IMR-90 (cell line): ENCODE results near the gene SDR39U1. TPM values are rescaled to one million over a fixed set of nuclear protein-coding genes. Genes with fewer than 3 reads are reported as not detected.

Source experiments
- ATAC-seq: fragments of 200-7000 bp; cut with Tn5 transposase; 2 replicates; pipeline ENCODE4 v1.9.1; 2020; ENCODE audit warnings: low read depth, mild to moderate bottlenecking, moderate library complexity
- BruUV-seq: library from RNA; stranded (reverse); fragments of 400-500 nt; replicated peaks from 2 replicates; lab custom pipeline; 2021; lab: Mats Ljungman, UMichigan
- CTCF ChIA-PET: fragments of 300-600 bp; formaldehyde crosslinking; extraction: SDS; loops from one replicate; lab custom pipeline; 2021; ENCODE audit warnings: antibody characterized with exemption; lab: Yijun Ruan, JAX
- POLR2A ChIA-PET: fragments of 300-600 bp; sonication (Branson Sonifier 250); formaldehyde crosslinking; loops from one replicate; lab custom pipeline; 2022; ENCODE audit warnings: antibody characterized with exemption; ENCODE audit not compliant: unreplicated experiment; lab: Charles Lee
- DNase-seq: peaks from one replicate; pipeline ENCODE4 v3.0.0; 2013
- H2AFZ ChIP-seq: replicated peaks from 2 replicates; pipeline ENCODE3; 2013; ENCODE audit warnings: low read length, mild to moderate bottlenecking; ENCODE audit not compliant: poor library complexity
- H2AK5ac ChIP-seq: 2 replicates; pipeline ENCODE4 v1.6.1; 2013; ENCODE audit warnings: low read depth, low read length, inconsistent platforms
- H2AK9ac ChIP-seq: replicated peaks from 2 replicates; pipeline ENCODE3; 2013; ENCODE audit warnings: mild to moderate bottlenecking, low read depth, low read length, moderate library complexity; ENCODE audit not compliant: poor library complexity
- H2BK120ac ChIP-seq: 2 replicates; pipeline ENCODE4 v1.6.1; 2013; ENCODE audit warnings: low read depth, low read length, inconsistent platforms
- H2BK15ac ChIP-seq: 3 replicates; pipeline ENCODE4 v1.6.1; 2013; ENCODE audit warnings: low read depth, low read length, inconsistent platforms
- H2BK20ac ChIP-seq: 2 replicates; pipeline ENCODE4 v1.6.1; 2013; ENCODE audit warnings: low read depth, mild to moderate bottlenecking, inconsistent platforms, low read length, moderate library complexity
- H2BK5ac ChIP-seq: 2 replicates; pipeline ENCODE4 v1.6.1; 2013; ENCODE audit warnings: mild to moderate bottlenecking, low read depth, low read length, inconsistent platforms; ENCODE audit not compliant: poor library complexity, severe bottlenecking
- H3K14ac ChIP-seq: replicated peaks from 2 replicates; pipeline ENCODE4 v1.6.1; 2013; ENCODE audit warnings: low read depth, low read length, inconsistent platforms
- H3K18ac ChIP-seq: 2 replicates; pipeline ENCODE4 v1.6.1; 2013; ENCODE audit warnings: low read depth, low read length, control low read depth
- H3K23ac ChIP-seq: 2 replicates; pipeline ENCODE4 v1.6.1; 2013; ENCODE audit warnings: low read depth, low read length, inconsistent platforms
- H3K27ac ChIP-seq: 2 replicates; pipeline ENCODE4 v1.5.1; 2013; ENCODE audit warnings: mild to moderate bottlenecking, control low read depth, low read length; ENCODE audit not compliant: insufficient read depth
- H3K27me3 ChIP-seq: 2 replicates; pipeline ENCODE4 v1.6.1; 2013; ENCODE audit warnings: low read length; ENCODE audit not compliant: control insufficient read depth, insufficient read depth
- H3K36me3 ChIP-seq: 2 replicates; pipeline ENCODE4 v1.6.1; 2013; ENCODE audit warnings: low read length, mixed read lengths; ENCODE audit not compliant: control insufficient read depth, insufficient read depth
- H3K4ac ChIP-seq: 2 replicates; pipeline ENCODE4 v1.6.1; 2013; ENCODE audit warnings: low read depth, low read length, inconsistent platforms
- H3K4me1 ChIP-seq: 2 replicates; pipeline ENCODE4 v1.6.1; 2013; ENCODE audit warnings: low read length, mixed read lengths; ENCODE audit not compliant: control insufficient read depth, insufficient read depth
- H3K4me2 ChIP-seq: 2 replicates; pipeline ENCODE4 v1.6.1; 2013; ENCODE audit warnings: low read depth, mild to moderate bottlenecking, control low read depth, low read length, moderate library complexity
- H3K4me3 ChIP-seq: 2 replicates; pipeline ENCODE4 v1.5.1; 2013; ENCODE audit warnings: low read depth, mild to moderate bottlenecking, control low read depth, low read length, moderate library complexity; ENCODE audit not compliant: insufficient read depth
- H3K56ac ChIP-seq: 2 replicates; pipeline ENCODE4 v1.6.1; 2013; ENCODE audit warnings: low read length, inconsistent platforms; ENCODE audit not compliant: insufficient read depth; ENCODE audit errors: extremely low read depth
- H3K79me1 ChIP-seq, 2 experiments: 2 replicates each; pipeline ENCODE4 v1.6.1; 2013; ENCODE audit warnings: low read length in 2 of 2, inconsistent platforms in 1 of 2, low read depth in 1 of 2
- H3K9ac ChIP-seq: 2 replicates; pipeline ENCODE4 v1.6.1; 2013; ENCODE audit warnings: low read depth, low read length, control low read depth
- H3K9me1 ChIP-seq: 2 replicates; pipeline ENCODE4 v1.6.1; 2013; ENCODE audit warnings: low read length, inconsistent platforms; ENCODE audit not compliant: insufficient read depth
- H3K9me3 ChIP-seq: 2 replicates; pipeline ENCODE4 v1.6.1; 2013; ENCODE audit warnings: low read length; ENCODE audit not compliant: control insufficient read depth, insufficient read depth
- H4K20me1 ChIP-seq: 2 replicates; pipeline ENCODE4 v1.6.1; 2013; ENCODE audit warnings: low read length, inconsistent platforms; ENCODE audit not compliant: insufficient read depth
- H4K5ac ChIP-seq: 2 replicates; pipeline ENCODE4 v1.6.1; 2013; ENCODE audit warnings: mild to moderate bottlenecking, low read depth, low read length, control low read depth
- H4K8ac ChIP-seq, 2 experiments: 2 replicates each; pipeline ENCODE4 v1.6.1; 2013; ENCODE audit warnings: low read depth in 2 of 2, low read length in 2 of 2, control low read depth in 1 of 2, inconsistent platforms in 1 of 2
- H4K91ac ChIP-seq: 2 replicates; pipeline ENCODE4 v1.6.1; 2013; ENCODE audit warnings: low read depth, low read length, inconsistent platforms; ENCODE audit not compliant: insufficient read depth
- BHLHE40 ChIP-seq: fragments of 150-350 bp; IDR thresholded peaks from 2 replicates; pipeline ENCODE4 v1.6.1; 2016; ENCODE audit warnings: mild to moderate bottlenecking, low read depth, low read length
- CEBPB ChIP-seq: IDR thresholded peaks from 2 replicates; pipeline ENCODE4 v1.6.1; 2012; ENCODE audit warnings: low read depth, low read length, improper control_type of control experiment
- CHD1 ChIP-seq: IDR thresholded peaks from 2 replicates; pipeline ENCODE4 v1.6.1; 2012; ENCODE audit warnings: low read depth, low read length, improper control_type of control experiment
- MAFK ChIP-seq: IDR thresholded peaks from 2 replicates; pipeline ENCODE4 v1.6.1; 2012; ENCODE audit warnings: low read depth, low read length, improper control_type of control experiment
- MAZ ChIP-seq: IDR thresholded peaks from 2 replicates; pipeline ENCODE4 v1.6.1; 2012; ENCODE audit warnings: low read depth, mild to moderate bottlenecking, low read length, improper control_type of control experiment, moderate library complexity, borderline replicate concordance
- MXI1 ChIP-seq: IDR thresholded peaks from 2 replicates; pipeline ENCODE4 v1.6.1; 2012; ENCODE audit warnings: low read depth, mild to moderate bottlenecking, low read length, moderate library complexity, borderline replicate concordance
- NFE2L2 ChIP-seq: fragments of 150-350 bp; IDR thresholded peaks from 2 replicates; pipeline ENCODE4 v1.6.1; 2016; ENCODE audit warnings: low read depth, mild to moderate bottlenecking, low read length
- POLR2A ChIP-seq: IDR thresholded peaks from 2 replicates; pipeline ENCODE4 v1.6.1; 2012; ENCODE audit warnings: mild to moderate bottlenecking, low read depth, low read length
- RFX5 ChIP-seq: IDR thresholded peaks from 2 replicates; pipeline ENCODE4 v1.8.0; 2012; ENCODE audit warnings: low read depth, mild to moderate bottlenecking, low read length, moderate library complexity
- SMC3 ChIP-seq: fragments of 150-350 bp; IDR thresholded peaks from 2 replicates; pipeline ENCODE4 v1.6.1; 2016; ENCODE audit warnings: low read depth, mild to moderate bottlenecking, antibody characterized with exemption, low read length, moderate library complexity
- WGBS, 2 experiments: methylation state at CpG; one replicate each; pipeline versions ENCODE4 v1.1.5 to v1.1.7; 2013; ENCODE audit warnings: missing lambda C conversion rate in 2 of 2; ENCODE audit not compliant: insufficient read length in 1 of 2; ENCODE audit errors: extremely low coverage in 2 of 2; 5-methylcytosine and 5-hydroxymethylcytosine counted together
- dilution Hi-C: fragments of 300-500 bp; cut with HindIII; formaldehyde crosslinking; loops from one replicate; pipeline ENCODE4 v1.14.3; 2018; ENCODE audit warnings: low sequenced_read_pairs; ENCODE audit not compliant: unreplicated experiment
- in situ Hi-C: fragments of 300-500 bp; cut with MboI; formaldehyde crosslinking; loops from 3 replicates; pipeline ENCODE4 v1.14.3; 2019; ENCODE audit warnings: low sequenced_read_pairs, inconsistent platforms, mixed read lengths
- intact Hi-C: fragments of 100-400 bp; cut with micrococcal nuclease; formaldehyde crosslinking; loops from 2 replicates; pipeline ENCODE4 v1.10.0; 2022
- polyA plus RNA-seq, 3 experiments: library from polyadenylated mRNA; depleted of rRNA; stranded (reverse); fragments of >200 nt; gene quantifications; 2 replicates each; pipeline ENCODE4 v1.2.3, GENCODE V29; 2012; ENCODE audit warnings: low replicate concordance in 1 of 3
- total RNA-seq: library from RNA; depleted of rRNA; stranded (reverse); fragments of >200 nt; gene quantifications from 2 replicates; pipeline ENCODE4 v1.2.3, GENCODE V29; 2012
- TF ChIP-seq, protein P1 (sequence below): conservative IDR thresholded peaks from 2 replicates; pipeline ENCODE4 v1.5.1; 2012; ENCODE audit warnings: mild to moderate bottlenecking, low read depth, low read length, improper control_type of control experiment
- TF ChIP-seq, protein P2 (sequence below): fragments of 150-350 bp; IDR thresholded peaks from 2 replicates; pipeline ENCODE4 v1.6.1; 2017; ENCODE audit warnings: mild to moderate bottlenecking, antibody characterized with exemption, low read length, low read depth
- TF ChIP-seq, protein P3 (sequence below): fragments of 150-350 bp; IDR thresholded peaks from 2 replicates; pipeline ENCODE4 v1.6.1; 2016; ENCODE audit warnings: low read depth, mild to moderate bottlenecking, low read length, moderate library complexity, borderline replicate concordance

SDR39U1 gene
- total and polyA plus RNA-seq, 2 of the 4 experiments (the other 2 are of a cell fraction): 7.5 to 46.3 TPM

DNA sequence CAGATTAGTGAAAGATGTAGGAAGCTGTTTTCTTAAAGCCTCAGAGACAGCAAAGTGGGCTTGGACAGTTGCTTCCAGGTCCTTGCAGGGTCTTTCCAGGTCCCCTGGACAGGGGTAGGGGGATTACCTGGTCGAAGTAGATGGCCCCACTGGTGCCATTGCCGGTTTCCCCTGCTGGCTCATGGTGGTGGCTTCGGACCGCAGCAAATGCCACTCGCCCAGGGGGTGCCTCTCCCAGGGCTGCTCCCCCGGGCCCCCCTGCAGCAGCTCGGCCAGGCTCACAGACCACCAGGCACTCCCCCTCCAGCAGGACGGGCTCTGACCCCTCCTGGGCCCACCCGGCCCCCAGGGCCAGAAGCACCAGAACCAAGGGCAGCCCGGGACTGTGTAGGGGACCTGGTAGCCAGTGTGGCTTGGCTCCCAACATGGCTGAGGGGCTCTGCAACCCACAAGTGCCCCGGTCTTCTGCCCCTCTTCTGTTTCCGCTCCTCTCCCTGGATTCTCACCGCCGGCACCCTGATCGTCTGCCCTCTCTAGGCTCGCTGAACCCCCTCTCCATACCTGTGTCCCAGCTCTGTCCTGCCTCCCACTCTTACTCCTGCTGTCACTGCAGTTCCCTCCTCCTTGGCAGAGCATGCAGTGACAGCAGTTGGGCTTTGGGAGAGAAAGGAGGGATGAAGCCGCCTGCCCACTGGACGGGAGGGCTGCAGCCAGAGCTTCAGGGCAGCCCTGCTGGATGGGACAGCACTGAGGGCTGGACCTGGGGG lies 13.8 kb downstream of the SDR39U1 start:
- Histone ChIP-seq H4K8ac (peak overlapping the region; percentile 88 to 100), H3K56ac (peak overlapping the region; percentile 80; the same call in 1 of the 2 replicates), H3K4ac (peak overlapping the region; percentile 99), H3K36me3 (peaks cover 15% of the 10 kb centered on the region), H3K9me1 (peaks cover 5% of the 10 kb centered on the region), H3K9ac (peak overlapping the region; percentile 81), H3K27ac (peak overlapping the region; percentile 95), H3K4me3 (no peak overlapping the region), H2BK20ac (peak overlapping the region; percentile 5; the same call in 1 of the 2 replicates), H3K27me3 (no peaks in the 10 kb centered on the region), H2AFZ (peak overlapping the region; percentile 95), H2BK15ac (peak overlapping the region; percentile 80; the same call in 2 of the 3 replicates), H2AK5ac (peak overlapping the region; percentile 99), H3K79me1 (peaks cover 18 to 41% of the 10 kb centered on the region in 2 experiments), H3K9me3 (no peaks in the 10 kb centered on the region), H4K5ac (peak overlapping the region; percentile 99), H3K4me1 (peaks cover 18% of the 10 kb centered on the region; the same call in 1 of the 2 replicates), H4K20me1 (peaks cover 20% of the 10 kb centered on the region), H3K14ac (peak overlapping the region; percentile 99), H3K4me2 (peak overlapping the region; percentile 85; the same call in 1 of the 2 replicates), H3K23ac (peak overlapping the region; percentile 89), H3K18ac (peak overlapping the region; percentile 86; the same call in 1 of the 2 replicates), H2AK9ac (peak overlapping the region; percentile 100), H4K91ac (peak overlapping the region; percentile 95), H2BK120ac (peak overlapping the region; percentile 50), H2BK5ac (peak overlapping the region; percentile 95)
- no peak for ATAC-seq
- no TSS peak for BruUV-seq
- dilution Hi-C loops (no loop called here), in situ Hi-C loops (loop anchor here (25.0 kb wide), 1 partner anchor 1117 kb away; the partner anchor contains the start of genes BCL2L2, PABPN1 and PPP1R3E), intact Hi-C loops (no loop called here)
- CTCF ChIA-PET: interaction anchor here (0.5 to 1.7 kb wide), 2 partner anchors 62 to 81 kb away, joined by 3 to 7 read pairs; no protein-coding TSS in a partner anchor
- DNase-seq: no peak
- POLR2A ChIA-PET: interaction anchor here (1.1 kb wide), 1 partner anchor 29 kb away, joined by 3 read pairs; no protein-coding TSS in a partner anchor
- 93% methylated on average over 3 of the region's 18 CpGs; no CpG with 5 or more reads in 1 of the 2 experiments for WGBS, 2 experiments
- TF ChIP-seq SMC3: no peak
- no peak for TF ChIP-seq RFX5
- TF ChIP-seq MAFK: no peak
- TF ChIP-seq, protein P1, sequence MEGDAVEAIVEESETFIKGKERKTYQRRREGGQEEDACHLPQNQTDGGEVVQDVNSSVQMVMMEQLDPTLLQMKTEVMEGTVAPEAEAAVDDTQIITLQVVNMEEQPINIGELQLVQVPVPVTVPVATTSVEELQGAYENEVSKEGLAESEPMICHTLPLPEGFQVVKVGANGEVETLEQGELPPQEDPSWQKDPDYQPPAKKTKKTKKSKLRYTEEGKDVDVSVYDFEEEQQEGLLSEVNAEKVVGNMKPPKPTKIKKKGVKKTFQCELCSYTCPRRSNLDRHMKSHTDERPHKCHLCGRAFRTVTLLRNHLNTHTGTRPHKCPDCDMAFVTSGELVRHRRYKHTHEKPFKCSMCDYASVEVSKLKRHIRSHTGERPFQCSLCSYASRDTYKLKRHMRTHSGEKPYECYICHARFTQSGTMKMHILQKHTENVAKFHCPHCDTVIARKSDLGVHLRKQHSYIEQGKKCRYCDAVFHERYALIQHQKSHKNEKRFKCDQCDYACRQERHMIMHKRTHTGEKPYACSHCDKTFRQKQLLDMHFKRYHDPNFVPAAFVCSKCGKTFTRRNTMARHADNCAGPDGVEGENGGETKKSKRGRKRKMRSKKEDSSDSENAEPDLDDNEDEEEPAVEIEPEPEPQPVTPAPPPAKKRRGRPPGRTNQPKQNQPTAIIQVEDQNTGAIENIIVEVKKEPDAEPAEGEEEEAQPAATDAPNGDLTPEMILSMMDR: no peak
- TF ChIP-seq POLR2A: no peak
- TF ChIP-seq MXI1: no peak
- TF ChIP-seq NFE2L2: no peak
- no peak for TF ChIP-seq CEBPB
- no peak for TF ChIP-seq MAZ
- TF ChIP-seq, protein P2, sequence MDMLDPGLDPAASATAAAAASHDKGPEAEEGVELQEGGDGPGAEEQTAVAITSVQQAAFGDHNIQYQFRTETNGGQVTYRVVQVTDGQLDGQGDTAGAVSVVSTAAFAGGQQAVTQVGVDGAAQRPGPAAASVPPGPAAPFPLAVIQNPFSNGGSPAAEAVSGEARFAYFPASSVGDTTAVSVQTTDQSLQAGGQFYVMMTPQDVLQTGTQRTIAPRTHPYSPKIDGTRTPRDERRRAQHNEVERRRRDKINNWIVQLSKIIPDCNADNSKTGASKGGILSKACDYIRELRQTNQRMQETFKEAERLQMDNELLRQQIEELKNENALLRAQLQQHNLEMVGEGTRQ: no peak
- TF ChIP-seq CHD1: no peak
- no peak for TF ChIP-seq BHLHE40
- TF ChIP-seq, protein P3, sequence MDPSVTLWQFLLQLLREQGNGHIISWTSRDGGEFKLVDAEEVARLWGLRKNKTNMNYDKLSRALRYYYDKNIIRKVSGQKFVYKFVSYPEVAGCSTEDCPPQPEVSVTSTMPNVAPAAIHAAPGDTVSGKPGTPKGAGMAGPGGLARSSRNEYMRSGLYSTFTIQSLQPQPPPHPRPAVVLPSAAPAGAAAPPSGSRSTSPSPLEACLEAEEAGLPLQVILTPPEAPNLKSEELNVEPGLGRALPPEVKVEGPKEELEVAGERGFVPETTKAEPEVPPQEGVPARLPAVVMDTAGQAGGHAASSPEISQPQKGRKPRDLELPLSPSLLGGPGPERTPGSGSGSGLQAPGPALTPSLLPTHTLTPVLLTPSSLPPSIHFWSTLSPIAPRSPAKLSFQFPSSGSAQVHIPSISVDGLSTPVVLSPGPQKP: no peak
